Endothelial cell of umbilical vein (primary cell): ENCODE measurements around the gene LZTS2. TPM values are rescaled to one million over a fixed set of nuclear protein-coding genes. Genes with fewer than 3 reads are reported as not detected.

Experiments used
- BruUV-seq: library from RNA; stranded (reverse); fragments of 400-500 nt; replicated peaks from 2 replicates; lab custom pipeline; 2021; lab: Mats Ljungman, UMichigan
- CTCF ChIA-PET: fragments of 300-600, 350-600 bp; sonication (Branson Sonifier 250); formaldehyde crosslinking; loops from one replicate; lab custom pipeline; 2021; ENCODE audit warnings: antibody characterized with exemption, inconsistent platforms; lab: Charles Lee
- POLR2A ChIA-PET: fragments of 300-600, 350-600 bp; sonication (Branson Sonifier 250); formaldehyde crosslinking; loops from one replicate; lab custom pipeline; 2021; ENCODE audit warnings: antibody characterized with exemption, inconsistent platforms; lab: Charles Lee
- DNase-seq: peaks from one replicate; pipeline ENCODE4 v3.0.0-alpha.2; 2011; ENCODE audit warnings: low read depth, low spot score
- FAIRE-seq: peaks from 2 replicates; lab custom pipeline; 2011; peaks lifted over from hg19 to GRCh38; lab: Jason Lieb, UNC
- H2AFZ ChIP-seq: 2 replicates; pipeline ENCODE4 v1.6.0; 2012; ENCODE audit warnings: low read depth, low read length, control low read depth, inconsistent platforms
- H3K27ac ChIP-seq: 2 replicates; pipeline ENCODE4 v1.5.1; 2011; ENCODE audit warnings: low read depth, mild to moderate bottlenecking, control low read depth, low read length, moderate library complexity; ENCODE audit not compliant: insufficient read depth
- H3K27me3 ChIP-seq, 2 experiments: 2 replicates each; pipeline versions ENCODE4 v1.6.0 to v1.6.1; 2011; ENCODE audit warnings: low read length in 2 of 2, mixed read lengths in 1 of 2; ENCODE audit not compliant: control insufficient read depth in 2 of 2, insufficient read depth in 2 of 2
- H3K36me3 ChIP-seq, 2 experiments: 2 replicates in 1 of 2; 3 replicates in 1 of 2; pipeline ENCODE4 v1.5.1; 2011; ENCODE audit warnings: low read length in 2 of 2, mild to moderate bottlenecking in 1 of 2, moderate library complexity in 1 of 2; ENCODE audit not compliant: control insufficient read depth in 2 of 2, insufficient read depth in 2 of 2; ENCODE audit errors: extremely low read depth in 1 of 2
- H3K4me1 ChIP-seq: 3 replicates; pipeline ENCODE4 v1.5.1; 2011; ENCODE audit warnings: mild to moderate bottlenecking, low read length; ENCODE audit not compliant: control insufficient read depth, insufficient read depth; ENCODE audit errors: extremely low read depth
- H3K4me2 ChIP-seq: 2 replicates; pipeline ENCODE4 v1.6.1; 2011; ENCODE audit warnings: low read length, control low read depth, mixed read lengths; ENCODE audit not compliant: insufficient read depth
- H3K4me3 ChIP-seq, 3 experiments: fragments of 200-600 bp in 1 of 3; sonication (generic), shearing (Covaris generic) in 1 of 3; replicated peaks in 1 of 3; 2 replicates each; pipeline ENCODE4 v1.5.1; 2011 to 2016; ENCODE audit warnings: control low read depth in 3 of 3, low read length in 3 of 3, mild to moderate bottlenecking in 2 of 3, inconsistent platforms in 1 of 3, low read depth in 1 of 3, moderate library complexity in 1 of 3; ENCODE audit not compliant: insufficient read depth in 1 of 3
- H3K79me2 ChIP-seq: 2 replicates; pipeline ENCODE4 v1.6.0; 2012; ENCODE audit warnings: low read length, inconsistent platforms; ENCODE audit not compliant: control insufficient read depth, insufficient read depth
- H3K9ac ChIP-seq: replicated peaks from 2 replicates; pipeline ENCODE3; 2011; ENCODE audit warnings: low read length, control low read depth; ENCODE audit not compliant: insufficient read depth; ENCODE audit errors: extremely low read depth
- H3K9me1 ChIP-seq: replicated peaks from 3 replicates; pipeline ENCODE4 v1.6.0; 2011; ENCODE audit warnings: mild to moderate bottlenecking, low read length; ENCODE audit not compliant: control insufficient read depth, insufficient read depth; ENCODE audit errors: extremely low read depth
- H3K9me3 ChIP-seq: replicated peaks from 2 replicates; pipeline ENCODE4 v1.5.1; 2012; ENCODE audit warnings: low read length, inconsistent platforms; ENCODE audit not compliant: control insufficient read depth, insufficient read depth
- H4K20me1 ChIP-seq: replicated peaks from 2 replicates; pipeline ENCODE3; 2011; ENCODE audit warnings: mild to moderate bottlenecking, low read length; ENCODE audit not compliant: control insufficient read depth, insufficient read depth; ENCODE audit errors: extremely low read depth
- EZH2 ChIP-seq: IDR thresholded peaks from 2 replicates; pipeline ENCODE4 v1.6.1; 2012; ENCODE audit warnings: borderline replicate concordance, low read depth, mild to moderate bottlenecking, moderate library complexity, low read length, inconsistent platforms; ENCODE audit not compliant: severe bottlenecking
- FOS ChIP-seq: IDR thresholded peaks from 2 replicates; pipeline ENCODE4 v1.6.1; 2011; ENCODE audit warnings: mild to moderate bottlenecking, low read length, moderate library complexity, borderline replicate concordance; ENCODE audit not compliant: insufficient read depth
- GATA2 ChIP-seq: IDR thresholded peaks from 2 replicates; pipeline ENCODE4 v1.7.0; 2011; ENCODE audit warnings: low read depth, mild to moderate bottlenecking, moderate library complexity, mixed read lengths, low read length; ENCODE audit not compliant: insufficient read length, insufficient read depth
- JUN ChIP-seq: IDR thresholded peaks from 2 replicates; pipeline ENCODE4 v1.6.1; 2011; ENCODE audit warnings: borderline replicate concordance, low read depth; ENCODE audit not compliant: insufficient read length, insufficient read depth
- MYC ChIP-seq: IDR thresholded peaks from one replicate; pipeline ENCODE4 v1.6.1; 2011; ENCODE audit warnings: mild to moderate bottlenecking, low read depth, low read length
- POLR2A ChIP-seq: IDR thresholded peaks from 2 replicates; pipeline ENCODE4 v1.6.1; 2012; ENCODE audit warnings: low read depth, mild to moderate bottlenecking, control low read depth, low read length
- POLR2AphosphoS5 ChIP-seq: IDR thresholded peaks from 2 replicates; pipeline ENCODE4 v1.6.1; 2012; ENCODE audit warnings: low read depth, mild to moderate bottlenecking, control low read depth, low read length, moderate library complexity; ENCODE audit not compliant: insufficient read depth
- dilution Hi-C: fragments of 300-500 bp; cut with MboI; formaldehyde crosslinking; loops from one replicate; pipeline ENCODE4 v1.15.0; 2019; ENCODE audit warnings: low sequenced_read_pairs; ENCODE audit not compliant: extremely low pct_ligation_motif_present
- intact Hi-C: fragments of 100-400 bp; cut with micrococcal nuclease; formaldehyde crosslinking; loops from one replicate; pipeline ENCODE4 v1.10.0; 2022
- polyA plus RNA-seq, 4 experiments: library from polyadenylated mRNA; depleted of rRNA in 3 of 4; stranded (reverse) in 3 of 4; unstranded in 1 of 4; fragments of >200 nt; gene quantifications; 2 replicates each; pipeline versions ENCODE4 v1.2.1 to v1.2.3, GENCODE V29; 2011 to 2012; ENCODE audit warnings: missing spikeins in 1 of 4
- total RNA-seq: library from RNA; stranded (reverse); gene quantifications from 2 replicates; pipeline ENCODE4 v1.2.3, GENCODE V29; 2021
- TF ChIP-seq, protein P1 (sequence below): IDR thresholded peaks from 2 replicates; pipeline ENCODE4 v1.6.1; 2011; ENCODE audit not compliant: insufficient read depth, insufficient read length
- TF ChIP-seq, protein P2 (sequence below), 2 donors: IDR thresholded peaks; 1 replicate in 1 of 2; 2 replicates in 1 of 2; pipeline ENCODE4 v1.5.1; 2011; ENCODE audit warnings: low read length in 2 of 2, mild to moderate bottlenecking in 2 of 2, moderate library complexity in 2 of 2, control low read depth in 1 of 2, inconsistent platforms in 1 of 2, low read depth in 1 of 2; ENCODE audit not compliant: insufficient read depth in 1 of 2; ENCODE audit errors: extremely low read depth in 1 of 2

LZTS2 gene
- total and polyA plus RNA-seq, 2 donors (not counting 3 experiments of a cell fraction or from before 2014, with no cell fraction given) = 70.8 to 79.5 TPM

DNA sequence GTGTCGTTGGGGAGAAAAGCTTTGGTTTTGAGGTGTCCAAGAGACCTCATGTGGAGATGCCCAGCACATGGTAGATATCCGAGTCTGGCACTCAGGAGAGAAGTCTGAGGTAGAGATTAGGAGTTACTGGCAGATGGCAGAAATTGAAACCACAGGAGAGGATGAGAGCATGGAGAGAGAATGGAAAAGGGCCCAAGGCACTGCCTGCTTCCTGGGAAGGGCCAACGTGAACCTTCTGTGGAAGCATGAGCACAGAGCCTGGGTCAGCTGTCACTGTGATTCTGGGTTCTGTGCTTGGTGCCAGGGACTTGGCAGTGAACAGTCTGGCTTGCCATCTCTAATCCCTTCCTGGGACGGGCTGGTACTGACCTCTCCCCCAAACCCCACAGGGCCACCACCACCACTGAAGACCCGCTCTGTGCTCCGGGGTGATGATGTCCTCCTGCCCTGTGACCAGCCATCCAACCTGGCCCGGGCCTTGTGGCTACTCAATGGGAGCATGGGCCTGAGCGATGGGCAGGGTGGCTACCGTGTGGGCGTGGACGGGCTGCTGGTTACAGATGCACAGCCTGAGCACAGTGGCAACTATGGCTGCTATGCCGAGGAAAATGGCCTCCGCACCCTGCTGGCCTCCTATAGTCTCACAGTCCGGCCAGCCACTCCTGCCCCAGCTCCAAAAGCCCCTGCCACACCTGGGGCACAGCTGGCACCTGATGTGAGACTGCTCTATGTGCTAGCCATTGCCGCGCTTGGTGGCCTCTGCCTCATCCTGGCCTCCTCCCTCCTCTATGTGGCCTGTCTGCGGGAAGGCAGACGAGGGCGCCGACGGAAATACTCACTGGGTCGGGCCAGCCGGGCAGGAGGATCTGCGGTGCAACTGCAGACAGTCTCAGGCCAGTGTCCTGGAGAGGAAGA lies 16.4 kb upstream of the LZTS2 start:
- H3K27me3 ChIP-seq = no peaks in the 10 kb centered on the region
- no peak for FAIRE-seq

More for the DNA sequence above, 16.4 kb upstream of the LZTS2 start:
- Histone ChIP-seq H3K4me2 (no peak overlapping the region), H3K9ac (no peak overlapping the region), H3K79me2 (peaks cover 8% of the 10 kb centered on the region), H4K20me1 (no peaks in the 10 kb centered on the region), H3K27ac (no peak overlapping the region), H3K9me1 (no peaks in the 10 kb centered on the region), H2AFZ (no peak overlapping the region), H3K9me3 (no peaks in the 10 kb centered on the region), H3K4me3 (no peak overlapping the region), H3K36me3 (peaks cover 0 to 13% of the 10 kb centered on the region in 2 experiments), H3K4me1 (peaks cover 10% of the 10 kb centered on the region)
- CTCF ChIA-PET = interaction anchor here (0.6 to 0.9 kb wide), 2 partner anchors 31 to 47 kb away, joined by 3 read pairs; partner anchors contain the start of gene PDZD7
- DNase-seq = no peak
- TF ChIP-seq POLR2AphosphoS5 (no peak), POLR2A (no peak), EZH2 (no peak), GATA2 (no peak), JUN (no peak), FOS (no peak), MYC (no peak)
- TF ChIP-seq, protein P1, sequence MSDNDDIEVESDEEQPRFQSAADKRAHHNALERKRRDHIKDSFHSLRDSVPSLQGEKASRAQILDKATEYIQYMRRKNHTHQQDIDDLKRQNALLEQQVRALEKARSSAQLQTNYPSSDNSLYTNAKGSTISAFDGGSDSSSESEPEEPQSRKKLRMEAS = no peak
- TF ChIP-seq, protein P2, sequence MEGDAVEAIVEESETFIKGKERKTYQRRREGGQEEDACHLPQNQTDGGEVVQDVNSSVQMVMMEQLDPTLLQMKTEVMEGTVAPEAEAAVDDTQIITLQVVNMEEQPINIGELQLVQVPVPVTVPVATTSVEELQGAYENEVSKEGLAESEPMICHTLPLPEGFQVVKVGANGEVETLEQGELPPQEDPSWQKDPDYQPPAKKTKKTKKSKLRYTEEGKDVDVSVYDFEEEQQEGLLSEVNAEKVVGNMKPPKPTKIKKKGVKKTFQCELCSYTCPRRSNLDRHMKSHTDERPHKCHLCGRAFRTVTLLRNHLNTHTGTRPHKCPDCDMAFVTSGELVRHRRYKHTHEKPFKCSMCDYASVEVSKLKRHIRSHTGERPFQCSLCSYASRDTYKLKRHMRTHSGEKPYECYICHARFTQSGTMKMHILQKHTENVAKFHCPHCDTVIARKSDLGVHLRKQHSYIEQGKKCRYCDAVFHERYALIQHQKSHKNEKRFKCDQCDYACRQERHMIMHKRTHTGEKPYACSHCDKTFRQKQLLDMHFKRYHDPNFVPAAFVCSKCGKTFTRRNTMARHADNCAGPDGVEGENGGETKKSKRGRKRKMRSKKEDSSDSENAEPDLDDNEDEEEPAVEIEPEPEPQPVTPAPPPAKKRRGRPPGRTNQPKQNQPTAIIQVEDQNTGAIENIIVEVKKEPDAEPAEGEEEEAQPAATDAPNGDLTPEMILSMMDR (IDR thresholded peaks at IDR 0.05; ENCODE audit: extremely low read depth in 1 of 2, insufficient read depth in 1 of 2, low read depth in 1 of 2, low read length in 2 of 2) = no peak
- no TSS peak for BruUV-seq
- POLR2A ChIA-PET = no interaction called here
- intact Hi-C loops = no loop called here
- dilution Hi-C loops = no loop called here
